GM18526 (cell line): ENCODE results near the gene GABBR2.

ENCODE experiments used
- POLR2A ChIP-seq: IDR thresholded peaks from 3 replicates; pipeline ENCODE4 v1.6.1; 2011; ENCODE audit not compliant: insufficient read length; ENCODE audit errors: extremely low read depth

Gene GABBR2

GRCh38 chr9:98365781-98366180, 343.0 kb downstream of the GABBR2 start:
- TF ChIP-seq POLR2A: no peak

GRCh38 chr9:98365227-98365669, 343.5 kb downstream of the GABBR2 start:
- no peak for TF ChIP-seq POLR2A

GRCh38 chr9:98364086-98364485, 344.6 kb downstream of the GABBR2 start:
- TF ChIP-seq POLR2A: no peak

GRCh38 chr9:98363644-98364043, 345.1 kb downstream of the GABBR2 start:
- no peak for TF ChIP-seq POLR2A

GRCh38 chr9:98362624-98363252, 346.0 kb downstream of the GABBR2 start:
- TF ChIP-seq POLR2A: no peak

GRCh38 chr9:98361645-98362044, 347.1 kb downstream of the GABBR2 start:
- TF ChIP-seq POLR2A: no peak

- TF ChIP-seq POLR2A: no peak
Measured at GRCh38 chr9:98360176-98360708, 348.5 kb downstream of the GABBR2 start.

- TF ChIP-seq POLR2A: no peak
Measured at GRCh38 chr9:98359569-98359968, 349.2 kb downstream of the GABBR2 start.

GRCh38 chr9:98357921-98358535, 350.7 kb downstream of the GABBR2 start:
- TF ChIP-seq POLR2A: no peak

- no peak for TF ChIP-seq POLR2A
Measured at GRCh38 chr9:98356953-98357690, 351.6 kb downstream of the GABBR2 start.

- no peak for TF ChIP-seq POLR2A
Measured at GRCh38 chr9:98356326-98356725, 352.4 kb downstream of the GABBR2 start.

- TF ChIP-seq POLR2A: no peak
Measured at GRCh38 chr9:98351370-98351769, 357.4 kb downstream of the GABBR2 start.

- no peak for TF ChIP-seq POLR2A
Measured at GRCh38 chr9:98347642-98348041, 361.1 kb downstream of the GABBR2 start.

GRCh38 chr9:98345011-98345410, 363.7 kb downstream of the GABBR2 start:
- no peak for TF ChIP-seq POLR2A

GRCh38 chr9:98344581-98344980, 364.2 kb downstream of the GABBR2 start:
- TF ChIP-seq POLR2A: no peak

- TF ChIP-seq POLR2A: no peak
Measured at GRCh38 chr9:98342820-98343210, 365.9 kb downstream of the GABBR2 start.

- no peak for TF ChIP-seq POLR2A
Measured at GRCh38 chr9:98342098-98342819, 366.5 kb downstream of the GABBR2 start.
